Thyroid gland (tissue), 4 donors: Measurements from ENCODE around the gene CISTR.

ENCODE experiments used
- POLR2A ChIP-seq, 2 donors: fragments of 450-650 bp; IDR thresholded peaks; one replicate each; pipeline ENCODE4 v1.6.1; 2017; ENCODE audit warnings: antibody characterized with exemption in 2 of 2, mild to moderate bottlenecking in 2 of 2, moderate library complexity in 1 of 2
- TF ChIP-seq, protein P1 (sequence below), 6 experiments: fragments of 200-600 bp in 3 of 6; fragments of 450-650 bp in 3 of 6; sonication (generic) in 3 of 6; IDR thresholded peaks; one replicate each; pipeline ENCODE4 v1.5.1; 2016 to 2019; ENCODE audit warnings: antibody characterized with exemption in 6 of 6, mild to moderate bottlenecking in 2 of 6, inconsistent platforms in 1 of 6, moderate library complexity in 1 of 6

DNA sequence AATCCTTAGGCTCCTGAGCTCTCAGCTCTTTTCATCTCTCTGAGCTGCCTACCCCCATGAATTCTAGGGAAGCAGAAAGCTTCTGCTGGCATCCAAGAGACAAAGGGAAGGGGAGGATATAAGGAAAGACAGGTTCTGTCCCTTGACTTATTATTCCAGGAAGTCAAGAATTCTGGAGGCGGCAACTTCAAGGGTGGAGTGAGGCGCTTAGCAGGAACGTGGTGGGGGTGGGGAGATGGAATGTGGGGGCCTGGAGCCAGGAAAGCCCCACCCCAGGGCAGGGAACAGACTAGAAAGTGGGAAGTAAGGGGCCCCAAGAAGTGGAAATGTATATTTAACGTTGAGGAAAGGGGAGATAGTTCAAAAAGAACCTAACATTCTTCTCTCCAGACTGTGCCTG, 26.0 kb downstream of the CISTR start:
- TF ChIP-seq, protein P1, sequence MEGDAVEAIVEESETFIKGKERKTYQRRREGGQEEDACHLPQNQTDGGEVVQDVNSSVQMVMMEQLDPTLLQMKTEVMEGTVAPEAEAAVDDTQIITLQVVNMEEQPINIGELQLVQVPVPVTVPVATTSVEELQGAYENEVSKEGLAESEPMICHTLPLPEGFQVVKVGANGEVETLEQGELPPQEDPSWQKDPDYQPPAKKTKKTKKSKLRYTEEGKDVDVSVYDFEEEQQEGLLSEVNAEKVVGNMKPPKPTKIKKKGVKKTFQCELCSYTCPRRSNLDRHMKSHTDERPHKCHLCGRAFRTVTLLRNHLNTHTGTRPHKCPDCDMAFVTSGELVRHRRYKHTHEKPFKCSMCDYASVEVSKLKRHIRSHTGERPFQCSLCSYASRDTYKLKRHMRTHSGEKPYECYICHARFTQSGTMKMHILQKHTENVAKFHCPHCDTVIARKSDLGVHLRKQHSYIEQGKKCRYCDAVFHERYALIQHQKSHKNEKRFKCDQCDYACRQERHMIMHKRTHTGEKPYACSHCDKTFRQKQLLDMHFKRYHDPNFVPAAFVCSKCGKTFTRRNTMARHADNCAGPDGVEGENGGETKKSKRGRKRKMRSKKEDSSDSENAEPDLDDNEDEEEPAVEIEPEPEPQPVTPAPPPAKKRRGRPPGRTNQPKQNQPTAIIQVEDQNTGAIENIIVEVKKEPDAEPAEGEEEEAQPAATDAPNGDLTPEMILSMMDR (IDR thresholded peaks at IDR 0.05): no peak
- no peak for TF ChIP-seq POLR2A (IDR thresholded peaks at IDR 0.05)
